Neural cell (in vitro differentiated cells): ENCODE data around the gene FRMD1. TPM values are rescaled to one million over a fixed set of nuclear protein-coding genes. Genes with fewer than 3 reads are reported as not detected.

Experiments
- H2AFZ ChIP-seq: fragments of 200-600, 300-800 bp; sonication (generic), shearing (Covaris generic); 2 replicates; pipeline ENCODE4 v1.6.0; 2014; ENCODE audit warnings: low read depth, mild to moderate bottlenecking, antibody characterized with exemption, low read length, moderate library complexity
- H3F3A ChIP-seq: fragments of 200-600 bp; shearing (Covaris generic); 2 replicates; pipeline ENCODE4 v1.6.1; 2016; ENCODE audit warnings: mild to moderate bottlenecking, moderate library complexity, mixed read lengths, antibody characterized with exemption, low read length; ENCODE audit not compliant: insufficient read depth, poor library complexity, severe bottlenecking
- H3K27ac ChIP-seq: fragments of 200-600, 300-800 bp; sonication (generic), shearing (Covaris generic); 2 replicates; pipeline ENCODE4 v1.5.1; 2014; ENCODE audit warnings: mild to moderate bottlenecking, low read length, moderate library complexity
- H3K27me3 ChIP-seq: fragments of 300-800, 200-600 bp; sonication (generic), shearing (Covaris generic); 2 replicates; pipeline ENCODE4 v1.6.0; 2014; ENCODE audit warnings: mild to moderate bottlenecking, low read depth, low read length, moderate library complexity; ENCODE audit not compliant: insufficient read depth
- H3K36me3 ChIP-seq: fragments of 300-800, 200-600 bp; sonication (generic), shearing (Covaris generic); 2 replicates; pipeline ENCODE4 v1.5.1; 2014; ENCODE audit warnings: mild to moderate bottlenecking, antibody characterized with exemption, low read length, moderate library complexity; ENCODE audit not compliant: insufficient read depth
- H3K4me2 ChIP-seq: fragments of 300-800, 200-600 bp; sonication (generic), shearing (Covaris generic); 2 replicates; pipeline ENCODE4 v1.6.0; 2014; ENCODE audit warnings: mild to moderate bottlenecking, low read length
- H3K4me3 ChIP-seq: fragments of 300-800, 200-600 bp; sonication (generic), shearing (Covaris generic); 2 replicates; pipeline ENCODE4 v1.5.1; 2014; ENCODE audit warnings: mild to moderate bottlenecking, low read length, moderate library complexity
- H3K79me2 ChIP-seq: fragments of 200-600 bp; shearing (Covaris generic); replicated peaks from 2 replicates; pipeline ENCODE4 v1.6.0; 2014; ENCODE audit warnings: mild to moderate bottlenecking, low read length, moderate library complexity; ENCODE audit not compliant: insufficient read depth
- H3K9ac ChIP-seq: fragments of 300-800, 200-600 bp; sonication (generic), shearing (Covaris generic); 2 replicates; pipeline ENCODE4 v1.6.1; 2016; ENCODE audit warnings: mild to moderate bottlenecking, low read length, mixed read lengths
- H3K9me2 ChIP-seq: fragments of 200-600 bp; shearing (Covaris generic); 2 replicates; pipeline ENCODE4 v1.6.1; 2016; ENCODE audit warnings: mild to moderate bottlenecking, low read length, mixed read lengths; ENCODE audit not compliant: insufficient read depth
- H3K9me3 ChIP-seq: fragments of 200-600, 300-800 bp; sonication (generic), shearing (Covaris generic); 2 replicates; pipeline ENCODE4 v1.6.1; 2016; ENCODE audit warnings: mild to moderate bottlenecking, mixed run types, low read length, moderate library complexity, mixed read lengths
- H4K20me1 ChIP-seq: fragments of 200-600 bp; shearing (Covaris generic); 2 replicates; pipeline ENCODE4 v1.6.1; 2016; ENCODE audit warnings: mild to moderate bottlenecking, mixed run types; ENCODE audit not compliant: insufficient read depth
- CTCF ChIP-seq: fragments of 450-650 bp; IDR thresholded peaks from 2 replicates; pipeline ENCODE4 v1.5.1; 2014; ENCODE audit warnings: antibody characterized with exemption, mild to moderate bottlenecking, moderate library complexity; ENCODE audit not compliant: poor library complexity, severe bottlenecking
- EP300 ChIP-seq: fragments of 450-650 bp; conservative IDR thresholded peaks from 2 replicates; pipeline ENCODE4 v1.6.1; 2014; ENCODE audit warnings: antibody characterized with exemption, mild to moderate bottlenecking, moderate library complexity; ENCODE audit not compliant: poor library complexity, severe bottlenecking
- EZH2 ChIP-seq: fragments of 200-600, 300-800 bp; shearing (Covaris generic), sonication (generic); IDR thresholded peaks from 2 replicates; pipeline ENCODE4 v1.6.1; 2014; ENCODE audit warnings: antibody characterized with exemption, low read length, borderline replicate concordance, mild to moderate bottlenecking; ENCODE audit not compliant: insufficient read depth, poor library complexity, severe bottlenecking
- MXI1 ChIP-seq: fragments of 450-650 bp; conservative IDR thresholded peaks from 2 replicates; pipeline ENCODE4 v1.6.1; 2014; ENCODE audit warnings: antibody characterized with exemption, mild to moderate bottlenecking; ENCODE audit not compliant: poor library complexity, severe bottlenecking
- POLR2AphosphoS5 ChIP-seq: IDR thresholded peaks from 2 replicates; pipeline ENCODE4 v1.6.1; 2012
- RAD21 ChIP-seq: fragments of 450-650 bp; conservative IDR thresholded peaks from 2 replicates; pipeline ENCODE4 v1.6.1; 2014; ENCODE audit warnings: antibody characterized with exemption, mild to moderate bottlenecking, moderate library complexity
- REST ChIP-seq: IDR thresholded peaks from 2 replicates; pipeline ENCODE4 v1.6.1; 2012; ENCODE audit warnings: borderline replicate concordance
- SMC3 ChIP-seq: fragments of 450-650 bp; conservative IDR thresholded peaks from 2 replicates; pipeline ENCODE4 v1.6.1; 2014; ENCODE audit warnings: antibody characterized with exemption, mild to moderate bottlenecking, moderate library complexity; ENCODE audit not compliant: poor library complexity
- TAF1 ChIP-seq: IDR thresholded peaks from 2 replicates; pipeline ENCODE4 v1.6.1; 2012; ENCODE audit warnings: low read depth
- polyA plus RNA-seq: library from polyadenylated mRNA; depleted of rRNA; stranded (reverse); fragments of >200 nt; gene quantifications from 2 replicates; pipeline ENCODE4 v1.2.3, GENCODE V29; 2014

FRMD1 gene
- polyA plus RNA-seq, 1 donor from 2014 or later = not detected

- H3K27me3 ChIP-seq = no peaks in the 10 kb centered on the region
- TF ChIP-seq REST (no peak), EP300 (peak; percentile 88), EZH2 (no peak), POLR2AphosphoS5 (peak; percentile 33)
- H4K20me1 ChIP-seq = no peaks in the 10 kb centered on the region
- no peak overlapping the region for H3K4me3 ChIP-seq
- H3K9ac ChIP-seq = no peak overlapping the region
- no peak overlapping the region for H3K27ac ChIP-seq
- no peaks in the 10 kb centered on the region for H3F3A ChIP-seq
- H3K36me3 ChIP-seq = no peaks in the 10 kb centered on the region
- H3K9me2 ChIP-seq = no peaks in the 10 kb centered on the region
- H3K79me2 ChIP-seq = no peaks in the 10 kb centered on the region
- no peaks in the 10 kb centered on the region for H3K9me3 ChIP-seq
- H2AFZ ChIP-seq = no peak overlapping the region
- H3K4me2 ChIP-seq = no peak overlapping the region
These were observed 36.9 kb upstream of the FRMD1 start for GRCh38 chr6:168115748-168116437.

- H2AFZ ChIP-seq = no peak overlapping the region
- no peaks in the 10 kb centered on the region for H3K9me2 ChIP-seq
- H3K4me3 ChIP-seq = no peak overlapping the region
- no peaks in the 10 kb centered on the region for H3K27me3 ChIP-seq
- no peak overlapping the region for H3K27ac ChIP-seq
- no peaks in the 10 kb centered on the region for H3K36me3 ChIP-seq
- H3K9me3 ChIP-seq = no peaks in the 10 kb centered on the region
- no peak overlapping the region for H3K9ac ChIP-seq
- H3K4me2 ChIP-seq = no peak overlapping the region
- H3F3A ChIP-seq = no peaks in the 10 kb centered on the region
- no peaks in the 10 kb centered on the region for H4K20me1 ChIP-seq
- TF ChIP-seq REST (no peak), TAF1 (no peak), MXI1 (no peak), EP300 (no peak), EZH2 (no peak), POLR2AphosphoS5 (no peak), CTCF (no peak), SMC3 (no peak), RAD21 (no peak)
- no peaks in the 10 kb centered on the region for H3K79me2 ChIP-seq
These were observed 34.2 kb upstream of the FRMD1 start for GRCh38 chr6:168113226-168113625.
